Endodermal cell (in vitro differentiated cells): ENCODE data around the gene MREG. TPM values are rescaled to one million over a fixed set of nuclear protein-coding genes. Genes with fewer than 3 reads are reported as not detected.
"Not testable (repeated sequence)": the region's sequence is repeated elsewhere in the genome, so short reads cannot be mapped to it uniquely, and the experiment has no call there.

ENCODE experiments used
- DNase-seq: peaks from one replicate; pipeline ENCODE4 v3.0.0-alpha.2; 2017
- H3K27ac ChIP-seq: 2 replicates; pipeline ENCODE4 v1.5.1; 2013; ENCODE audit warnings: mild to moderate bottlenecking, low read depth, low read length, moderate library complexity
- H3K27me3 ChIP-seq: 2 replicates; pipeline ENCODE4 v1.6.1; 2013; ENCODE audit warnings: mild to moderate bottlenecking, low read length, moderate library complexity; ENCODE audit not compliant: insufficient read depth, control insufficient read depth, poor library complexity, severe bottlenecking
- H3K36me3 ChIP-seq: 2 replicates; pipeline ENCODE4 v1.7.0; 2013; ENCODE audit warnings: mild to moderate bottlenecking, low read length, moderate library complexity; ENCODE audit not compliant: control insufficient read depth, insufficient read depth
- H3K4me1 ChIP-seq: one replicate; pipeline ENCODE4 v1.7.0; 2013; ENCODE audit warnings: low read length; ENCODE audit not compliant: control insufficient read depth, insufficient read depth
- H3K4me3 ChIP-seq: 2 replicates; pipeline ENCODE4 v1.5.1; 2013; ENCODE audit warnings: mild to moderate bottlenecking, low read length, moderate library complexity
- H3K9ac ChIP-seq: 2 replicates; pipeline ENCODE4 v1.6.1; 2013; ENCODE audit warnings: mild to moderate bottlenecking, low read length, moderate library complexity; ENCODE audit not compliant: poor library complexity, severe bottlenecking; ENCODE audit errors: extremely low read depth
- H3K9me3 ChIP-seq: 2 replicates; pipeline ENCODE4 v1.6.1; 2013; ENCODE audit warnings: mild to moderate bottlenecking, low read length, moderate library complexity; ENCODE audit not compliant: control insufficient read depth
- H3K27ac Mint-ChIP-seq: 2 replicates; pipeline ENCODE4 v1.8.0; 2020; ENCODE audit warnings: mixed read lengths
- H3K27me3 Mint-ChIP-seq: 2 replicates; pipeline ENCODE4 v1.8.0; 2021; ENCODE audit warnings: mild to moderate bottlenecking, mixed read lengths; ENCODE audit not compliant: insufficient read depth
- H3K36me3 Mint-ChIP-seq: 2 replicates; pipeline ENCODE4 v1.8.0; 2020; ENCODE audit warnings: low read depth, mixed read lengths
- H3K4me1 Mint-ChIP-seq: 2 replicates; pipeline ENCODE4 v1.8.0; 2020; ENCODE audit warnings: mixed read lengths
- H3K4me3 Mint-ChIP-seq: 2 replicates; pipeline ENCODE4 v1.8.0; 2020; ENCODE audit warnings: mild to moderate bottlenecking, moderate library complexity, mixed read lengths
- H3K9me3 Mint-ChIP-seq: 2 replicates; pipeline ENCODE4 v1.8.0; 2020; ENCODE audit warnings: mild to moderate bottlenecking, mixed read lengths
- whole genome bisulfite sequencing, 2 experiments: methylation state at CpG; one replicate each; pipeline versions ENCODE4 v1.1.5 to v1.1.7; 2013; ENCODE audit warnings: missing lambda C conversion rate in 2 of 2, mixed read lengths in 1 of 2; ENCODE audit not compliant: insufficient coverage in 1 of 2, insufficient read length in 1 of 2; 5-methylcytosine and 5-hydroxymethylcytosine counted together
- total RNA-seq, 2 donors: library from RNA; stranded (reverse); fragmentation: NEBNext Ultra II Directional in 1 of 2; extraction: Animal tissue kit (Norgen Biotek cat#: 25700) in 1 of 2; gene quantifications; 2 replicates in 1 of 2; 3 replicates in 1 of 2; pipeline ENCODE4 v1.2.1, GENCODE V29; 2021
- TF ChIP-seq, protein P1 (sequence below): fragments of 200-600 bp; sonication (generic); conservative IDR thresholded peaks from 2 replicates; pipeline ENCODE4 v1.5.0; 2021; ENCODE audit warnings: antibody characterized with exemption, mild to moderate bottlenecking

Gene MREG
- total RNA-seq, 2 donors from 2014 or later: 13.0 to 17.8 TPM

DNA sequence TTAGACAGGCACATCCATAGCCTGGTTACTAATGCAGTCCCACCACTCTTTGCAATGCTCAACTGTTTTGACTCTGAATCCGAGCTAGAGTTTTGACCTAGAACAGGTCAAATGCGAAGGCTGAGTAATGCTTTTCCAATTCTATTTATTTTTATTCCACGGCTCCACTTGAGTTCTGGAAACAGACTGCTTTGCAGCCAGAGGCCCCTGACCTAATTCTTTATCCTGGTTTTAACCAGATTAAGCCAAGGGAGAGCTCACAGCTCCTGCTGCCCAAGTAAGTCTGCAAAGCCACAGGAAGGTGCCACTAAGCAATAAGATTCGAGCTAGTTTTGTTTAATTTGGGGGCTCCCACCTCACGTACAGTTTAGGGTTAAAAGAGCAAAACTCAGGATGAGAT, 51.4 kb downstream of the MREG start:
- Mint-ChIP-seq H3K27ac (no peak overlapping the region), H3K4me1 (peaks cover 23% of the 10 kb centered on the region), H3K36me3 (peaks cover 14% of the 10 kb centered on the region), H3K9me3 (no peaks in the 10 kb centered on the region), H3K27me3 (no peaks in the 10 kb centered on the region), H3K4me3 (no peak overlapping the region)
- TF ChIP-seq, protein P1, sequence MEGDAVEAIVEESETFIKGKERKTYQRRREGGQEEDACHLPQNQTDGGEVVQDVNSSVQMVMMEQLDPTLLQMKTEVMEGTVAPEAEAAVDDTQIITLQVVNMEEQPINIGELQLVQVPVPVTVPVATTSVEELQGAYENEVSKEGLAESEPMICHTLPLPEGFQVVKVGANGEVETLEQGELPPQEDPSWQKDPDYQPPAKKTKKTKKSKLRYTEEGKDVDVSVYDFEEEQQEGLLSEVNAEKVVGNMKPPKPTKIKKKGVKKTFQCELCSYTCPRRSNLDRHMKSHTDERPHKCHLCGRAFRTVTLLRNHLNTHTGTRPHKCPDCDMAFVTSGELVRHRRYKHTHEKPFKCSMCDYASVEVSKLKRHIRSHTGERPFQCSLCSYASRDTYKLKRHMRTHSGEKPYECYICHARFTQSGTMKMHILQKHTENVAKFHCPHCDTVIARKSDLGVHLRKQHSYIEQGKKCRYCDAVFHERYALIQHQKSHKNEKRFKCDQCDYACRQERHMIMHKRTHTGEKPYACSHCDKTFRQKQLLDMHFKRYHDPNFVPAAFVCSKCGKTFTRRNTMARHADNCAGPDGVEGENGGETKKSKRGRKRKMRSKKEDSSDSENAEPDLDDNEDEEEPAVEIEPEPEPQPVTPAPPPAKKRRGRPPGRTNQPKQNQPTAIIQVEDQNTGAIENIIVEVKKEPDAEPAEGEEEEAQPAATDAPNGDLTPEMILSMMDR: no peak
- no peaks in the 10 kb centered on the region for H3K36me3 ChIP-seq
- no peaks in the 10 kb centered on the region for H3K9me3 ChIP-seq
- no peak overlapping the region for H3K27ac ChIP-seq
- H3K4me1 ChIP-seq: no peaks in the 10 kb centered on the region
- 85 to 95% methylated on average over 5 of the region's 5 CpGs for WGBS, 2 experiments
- H3K9ac ChIP-seq: no peak overlapping the region
- DNase-seq: no peak
- H3K4me3 ChIP-seq: no peak overlapping the region
- no peaks in the 10 kb centered on the region for H3K27me3 ChIP-seq

DNA sequence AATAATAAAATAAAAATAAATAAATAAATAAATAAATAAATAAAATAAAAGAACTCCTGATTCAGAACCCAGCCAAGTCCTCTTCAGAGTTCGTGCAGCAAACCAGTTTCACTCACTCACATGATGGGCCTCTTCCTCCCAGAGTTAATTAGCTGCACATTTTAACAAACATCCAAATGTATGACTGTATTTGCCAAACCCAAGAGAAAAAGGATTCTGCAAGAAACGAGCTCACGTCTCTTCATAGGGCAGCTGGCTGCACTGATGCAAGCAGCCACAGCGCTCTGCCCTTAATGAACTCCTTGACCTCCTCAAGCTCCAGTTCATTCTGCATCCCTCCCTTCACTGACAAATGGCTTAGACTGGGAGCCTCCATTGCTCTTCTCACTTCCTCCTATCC, 55.1 kb downstream of the MREG start:
- TF ChIP-seq, protein P1: no peak
- 96 to 100% methylated on average over 3 to 4 of the region's 4 CpGs for WGBS, 2 experiments
- Histone ChIP-seq H3K36me3 (no peaks in the 10 kb centered on the region), H3K9me3 (no peaks in the 10 kb centered on the region), H3K4me1 (no peaks in the 10 kb centered on the region), H3K9ac (no peak overlapping the region), H3K27me3 (no peaks in the 10 kb centered on the region), H3K27ac (no peak overlapping the region), H3K4me3 (no peak overlapping the region)
- peaks cover 14% of the 10 kb centered on the region for H3K36me3 Mint-ChIP-seq
- DNase-seq: no peak
- no peaks in the 10 kb centered on the region for H3K27me3 Mint-ChIP-seq
- H3K4me1 Mint-ChIP-seq: peaks cover 11% of the 10 kb centered on the region
- H3K27ac Mint-ChIP-seq: no peak overlapping the region
- H3K9me3 Mint-ChIP-seq: no peaks in the 10 kb centered on the region
- H3K4me3 Mint-ChIP-seq: no peak overlapping the region

DNA sequence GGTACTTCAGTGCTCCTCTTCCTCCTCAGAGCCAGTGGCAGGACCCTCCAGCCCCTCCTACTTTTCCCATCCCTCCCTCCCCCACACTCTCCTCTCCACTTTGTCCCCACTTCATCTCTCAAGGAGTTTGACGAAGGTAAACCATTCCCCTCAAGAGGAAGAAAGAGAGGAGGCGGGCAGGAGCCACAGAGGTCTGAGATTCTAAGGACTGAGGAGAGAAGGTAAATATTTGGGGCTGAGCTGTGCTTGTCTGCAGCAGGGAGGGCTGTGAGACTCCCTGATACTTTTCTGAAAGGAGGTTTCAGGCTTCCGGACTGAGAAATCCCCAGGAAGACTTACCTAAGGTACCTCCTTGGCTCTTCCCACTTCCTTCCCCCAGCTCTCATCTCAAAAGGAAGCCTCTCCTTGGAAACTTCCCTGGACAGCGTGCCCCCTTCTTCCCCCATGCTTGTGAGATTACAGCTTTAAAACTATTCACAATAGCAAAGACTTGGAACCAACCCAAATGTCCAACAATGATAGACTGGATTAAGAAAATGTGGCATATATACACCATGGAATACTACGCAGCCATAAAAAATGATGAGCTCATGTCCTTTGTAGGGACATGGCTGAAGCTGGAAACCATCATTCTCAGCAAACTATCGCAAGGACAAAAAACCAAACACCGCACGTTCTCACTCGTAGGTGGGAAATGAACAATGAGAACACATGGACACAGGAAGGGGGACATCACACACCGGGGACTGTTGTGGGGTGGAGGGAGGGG, 55.8 kb downstream of the MREG start:
- H3K27ac Mint-ChIP-seq, H3K4me1 ChIP-seq, H3K36me3 ChIP-seq, H3K9me3 ChIP-seq, H3K9ac ChIP-seq, H3K9me3 Mint-ChIP-seq, H3K4me3 ChIP-seq, H3K4me3 Mint-ChIP-seq, H3K27ac ChIP-seq, H3K27me3 ChIP-seq, H3K27me3 Mint-ChIP-seq, DNase-seq: not testable (repeated sequence)
- Mint-ChIP-seq H3K36me3 (peaks cover 14% of the 10 kb centered on the region), H3K4me1 (peaks cover 10% of the 10 kb centered on the region)
- WGBS, 2 experiments: 91 to 100% methylated on average over 1 to 10 of the region's 10 CpGs
